ENCODE data around the gene TEN1.

DNA sequence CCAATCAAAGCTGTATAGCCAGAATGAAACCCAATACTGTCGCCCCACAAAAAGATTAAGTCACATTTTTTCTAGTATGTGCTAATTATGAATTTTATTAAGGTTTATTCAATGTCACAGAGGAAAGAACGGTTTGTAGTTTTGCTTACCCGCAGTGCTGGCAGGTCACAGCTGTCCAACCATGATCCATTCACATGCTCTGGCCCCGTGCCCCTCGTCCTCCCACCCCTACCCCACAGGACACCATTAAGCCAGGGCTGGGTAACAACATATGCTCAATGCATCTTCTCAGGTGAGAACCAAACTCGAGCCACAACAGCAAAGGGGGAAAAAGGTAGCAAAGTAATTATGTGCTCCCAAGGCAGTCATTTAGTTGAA, 37.6 kb upstream of the TEN1 start:
- TF ChIP-seq, protein P1, sequence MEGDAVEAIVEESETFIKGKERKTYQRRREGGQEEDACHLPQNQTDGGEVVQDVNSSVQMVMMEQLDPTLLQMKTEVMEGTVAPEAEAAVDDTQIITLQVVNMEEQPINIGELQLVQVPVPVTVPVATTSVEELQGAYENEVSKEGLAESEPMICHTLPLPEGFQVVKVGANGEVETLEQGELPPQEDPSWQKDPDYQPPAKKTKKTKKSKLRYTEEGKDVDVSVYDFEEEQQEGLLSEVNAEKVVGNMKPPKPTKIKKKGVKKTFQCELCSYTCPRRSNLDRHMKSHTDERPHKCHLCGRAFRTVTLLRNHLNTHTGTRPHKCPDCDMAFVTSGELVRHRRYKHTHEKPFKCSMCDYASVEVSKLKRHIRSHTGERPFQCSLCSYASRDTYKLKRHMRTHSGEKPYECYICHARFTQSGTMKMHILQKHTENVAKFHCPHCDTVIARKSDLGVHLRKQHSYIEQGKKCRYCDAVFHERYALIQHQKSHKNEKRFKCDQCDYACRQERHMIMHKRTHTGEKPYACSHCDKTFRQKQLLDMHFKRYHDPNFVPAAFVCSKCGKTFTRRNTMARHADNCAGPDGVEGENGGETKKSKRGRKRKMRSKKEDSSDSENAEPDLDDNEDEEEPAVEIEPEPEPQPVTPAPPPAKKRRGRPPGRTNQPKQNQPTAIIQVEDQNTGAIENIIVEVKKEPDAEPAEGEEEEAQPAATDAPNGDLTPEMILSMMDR (IDR thresholded peaks at IDR 0.05 in 2 of 3, conservative IDR thresholded peaks at IDR 0.05 in 1 of 3; ENCODE audit: insufficient read depth in 2 of 3, low read depth in 1 of 3, low read length in 3 of 3), result no peak
- no peak for TF ChIP-seq POLR2AphosphoS5 (IDR thresholded peaks at IDR 0.05; ENCODE audit: control insufficient read depth, insufficient read depth, low read depth, low read length)
- no peak for TF ChIP-seq ATF7 (IDR thresholded peaks at IDR 0.05)
- no peak for TF ChIP-seq POLR2A (conservative IDR thresholded peaks at IDR 0.05)
- TF ChIP-seq, protein P2, sequence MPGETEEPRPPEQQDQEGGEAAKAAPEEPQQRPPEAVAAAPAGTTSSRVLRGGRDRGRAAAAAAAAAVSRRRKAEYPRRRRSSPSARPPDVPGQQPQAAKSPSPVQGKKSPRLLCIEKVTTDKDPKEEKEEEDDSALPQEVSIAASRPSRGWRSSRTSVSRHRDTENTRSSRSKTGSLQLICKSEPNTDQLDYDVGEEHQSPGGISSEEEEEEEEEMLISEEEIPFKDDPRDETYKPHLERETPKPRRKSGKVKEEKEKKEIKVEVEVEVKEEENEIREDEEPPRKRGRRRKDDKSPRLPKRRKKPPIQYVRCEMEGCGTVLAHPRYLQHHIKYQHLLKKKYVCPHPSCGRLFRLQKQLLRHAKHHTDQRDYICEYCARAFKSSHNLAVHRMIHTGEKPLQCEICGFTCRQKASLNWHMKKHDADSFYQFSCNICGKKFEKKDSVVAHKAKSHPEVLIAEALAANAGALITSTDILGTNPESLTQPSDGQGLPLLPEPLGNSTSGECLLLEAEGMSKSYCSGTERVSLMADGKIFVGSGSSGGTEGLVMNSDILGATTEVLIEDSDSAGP (CRISPR knock-in tag; IDR thresholded peaks at IDR 0.05), result no peak
- TF ChIP-seq SMAD4 (CRISPR knock-in tag; conservative IDR thresholded peaks at IDR 0.05), result no peak
- TF ChIP-seq HDAC2 (IDR thresholded peaks at IDR 0.05), result no peak
- no peak for TF ChIP-seq SIX5 (IDR thresholded peaks at IDR 0.05; ENCODE audit: borderline replicate concordance in 1 of 2, insufficient read depth in 1 of 2, low read depth in 1 of 2, low read length in 2 of 2)
- TF ChIP-seq, protein P3, sequence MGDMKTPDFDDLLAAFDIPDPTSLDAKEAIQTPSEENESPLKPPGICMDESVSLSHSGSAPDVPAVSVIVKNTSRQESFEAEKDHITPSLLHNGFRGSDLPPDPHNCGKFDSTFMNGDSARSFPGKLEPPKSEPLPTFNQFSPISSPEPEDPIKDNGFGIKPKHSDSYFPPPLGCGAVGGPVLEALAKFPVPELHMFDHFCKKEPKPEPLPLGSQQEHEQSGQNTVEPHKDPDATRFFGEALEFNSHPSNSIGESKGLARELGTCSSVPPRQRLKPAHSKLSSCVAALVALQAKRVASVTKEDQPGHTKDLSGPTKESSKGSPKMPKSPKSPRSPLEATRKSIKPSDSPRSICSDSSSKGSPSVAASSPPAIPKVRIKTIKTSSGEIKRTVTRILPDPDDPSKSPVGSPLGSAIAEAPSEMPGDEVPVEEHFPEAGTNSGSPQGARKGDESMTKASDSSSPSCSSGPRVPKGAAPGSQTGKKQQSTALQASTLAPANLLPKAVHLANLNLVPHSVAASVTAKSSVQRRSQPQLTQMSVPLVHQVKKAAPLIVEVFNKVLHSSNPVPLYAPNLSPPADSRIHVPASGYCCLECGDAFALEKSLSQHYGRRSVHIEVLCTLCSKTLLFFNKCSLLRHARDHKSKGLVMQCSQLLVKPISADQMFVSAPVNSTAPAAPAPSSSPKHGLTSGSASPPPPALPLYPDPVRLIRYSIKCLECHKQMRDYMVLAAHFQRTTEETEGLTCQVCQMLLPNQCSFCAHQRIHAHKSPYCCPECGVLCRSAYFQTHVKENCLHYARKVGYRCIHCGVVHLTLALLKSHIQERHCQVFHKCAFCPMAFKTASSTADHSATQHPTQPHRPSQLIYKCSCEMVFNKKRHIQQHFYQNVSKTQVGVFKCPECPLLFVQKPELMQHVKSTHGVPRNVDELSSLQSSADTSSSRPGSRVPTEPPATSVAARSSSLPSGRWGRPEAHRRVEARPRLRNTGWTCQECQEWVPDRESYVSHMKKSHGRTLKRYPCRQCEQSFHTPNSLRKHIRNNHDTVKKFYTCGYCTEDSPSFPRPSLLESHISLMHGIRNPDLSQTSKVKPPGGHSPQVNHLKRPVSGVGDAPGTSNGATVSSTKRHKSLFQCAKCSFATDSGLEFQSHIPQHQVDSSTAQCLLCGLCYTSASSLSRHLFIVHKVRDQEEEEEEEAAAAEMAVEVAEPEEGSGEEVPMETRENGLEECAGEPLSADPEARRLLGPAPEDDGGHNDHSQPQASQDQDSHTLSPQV (IDR thresholded peaks at IDR 0.05), result no peak
- no peak for TF ChIP-seq JUN (IDR thresholded peaks at IDR 0.05; ENCODE audit: borderline replicate concordance, low read depth, low read length)
- TF ChIP-seq JUN (CRISPR knock-in tag; IDR thresholded peaks at IDR 0.05; ENCODE audit: borderline replicate concordance), result no peak
- TF ChIP-seq CTBP1 (IDR thresholded peaks at IDR 0.05; ENCODE audit: borderline replicate concordance), result no peak
- no peak for TF ChIP-seq FOSL1 (tag; conservative IDR thresholded peaks at IDR 0.05)
- TF ChIP-seq CHD2 (IDR thresholded peaks at IDR 0.05; ENCODE audit: low read depth, low read length), result no peak
- TF ChIP-seq JUNB (CRISPR knock-in tag; conservative IDR thresholded peaks at IDR 0.05), result no peak
